Measurements from ENCODE around the gene RPL36AL.
"Not testable (repeated sequence)": the region's sequence is repeated elsewhere in the genome, so short reads cannot be mapped to it uniquely, and the experiment has no call there.

RPL36AL gene

DNA sequence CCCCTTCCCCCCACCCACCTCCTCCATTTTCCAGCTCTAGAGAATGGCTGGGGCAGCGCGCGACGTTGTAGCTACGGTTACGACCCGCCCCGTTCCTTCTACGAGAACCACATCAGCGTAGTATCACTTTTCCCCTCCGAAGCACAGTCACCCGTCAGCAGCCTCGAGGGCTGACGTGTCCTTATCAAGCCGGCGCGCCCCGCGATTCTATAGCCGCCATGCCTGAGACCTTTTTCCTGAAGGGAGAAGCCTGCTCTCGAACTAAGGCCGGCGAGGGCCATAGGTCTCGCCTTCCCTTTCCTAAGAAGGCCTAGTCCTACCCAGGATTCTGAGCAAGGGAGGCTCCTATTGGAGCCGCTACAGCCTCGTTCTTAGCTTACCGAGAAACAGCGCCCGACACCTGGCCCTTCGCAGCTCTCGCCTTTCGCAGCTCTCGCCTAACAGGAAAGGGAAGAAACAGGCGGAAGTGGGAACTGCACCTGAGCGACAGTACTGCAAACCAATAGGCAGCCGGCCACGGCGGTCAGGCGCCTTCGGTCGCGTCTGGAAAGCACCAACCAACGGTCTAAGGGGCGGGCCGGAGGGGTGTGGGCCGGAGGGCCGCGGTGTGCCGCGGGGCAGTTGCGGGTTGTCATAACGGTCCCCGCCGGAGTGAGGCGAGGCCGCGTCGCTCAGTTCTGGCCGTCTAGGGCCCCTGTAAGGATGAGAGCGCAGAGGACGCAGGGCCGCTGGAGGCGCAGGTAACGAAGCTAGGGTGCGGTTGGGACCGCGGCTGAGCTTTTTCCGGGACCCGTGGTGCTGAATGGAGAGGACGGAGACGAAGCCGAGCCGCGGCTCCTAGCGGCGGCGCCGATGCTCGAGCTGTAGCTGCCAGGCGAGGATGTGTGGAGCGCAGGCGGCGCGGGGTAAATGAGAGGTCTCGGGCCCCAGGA, at the start of gene RPL36AL, which contains the start of gene MGAT2:
Gene RPL36AL, minus strand, starts transcription at position 445 of the 932 bp plus-strand sequence. CDS start 1,522 bp downstream, outside the sequence.
Gene MGAT2, plus strand, starts transcription at position 618 of the 932 bp plus-strand sequence. CDS start 470 bp downstream, outside the sequence.
- DNase-seq (ENCODE audit: low read depth in 1 of 2, low spot score in 1 of 2) = peak; percentile 83 to 91

DNA sequence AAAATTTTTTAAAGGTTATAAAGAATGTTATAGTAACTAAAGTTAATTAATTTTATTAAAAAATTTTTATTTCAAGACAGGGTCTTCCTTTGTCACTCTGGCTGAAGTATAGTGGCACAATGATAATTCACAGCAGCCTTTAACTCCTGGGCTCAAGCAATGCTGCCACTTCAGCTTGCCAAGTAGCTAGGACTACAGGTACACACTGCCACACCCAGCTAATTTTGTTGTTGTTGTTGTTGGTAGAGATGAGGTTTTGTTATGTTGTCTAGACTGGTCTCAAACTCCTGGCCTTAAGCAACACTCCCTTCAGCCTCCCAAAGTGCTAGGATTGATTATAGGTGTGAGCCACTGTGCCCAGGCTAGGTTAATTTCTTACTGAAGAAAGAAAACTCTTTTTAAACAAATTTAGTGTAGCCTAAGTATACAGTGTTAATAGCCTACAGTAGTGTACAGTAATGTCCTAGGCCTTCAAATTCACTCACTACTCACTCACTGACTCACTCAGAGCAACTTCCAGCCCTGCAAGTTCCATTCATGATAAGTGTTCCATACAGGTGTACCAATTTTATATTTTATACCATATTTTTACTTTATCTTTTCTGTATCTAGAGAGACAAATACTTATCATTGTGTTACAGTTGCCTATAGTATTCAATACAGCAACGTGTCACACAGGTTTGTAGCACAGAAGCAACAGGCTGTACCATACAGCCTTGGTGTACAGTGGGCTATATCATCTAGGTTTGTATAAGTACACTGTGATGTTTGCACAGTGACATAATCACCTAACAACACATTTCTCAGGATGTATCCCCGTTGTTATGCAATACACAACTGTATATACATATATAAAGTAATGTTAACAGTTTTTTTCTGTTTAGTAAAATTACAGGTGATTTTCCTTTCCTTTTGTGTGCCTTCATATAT, 39.4 kb upstream of the RPL36AL start:
- DNase-seq (ENCODE audit: low read depth in 1 of 2, low spot score in 1 of 2) = no peak

DNA sequence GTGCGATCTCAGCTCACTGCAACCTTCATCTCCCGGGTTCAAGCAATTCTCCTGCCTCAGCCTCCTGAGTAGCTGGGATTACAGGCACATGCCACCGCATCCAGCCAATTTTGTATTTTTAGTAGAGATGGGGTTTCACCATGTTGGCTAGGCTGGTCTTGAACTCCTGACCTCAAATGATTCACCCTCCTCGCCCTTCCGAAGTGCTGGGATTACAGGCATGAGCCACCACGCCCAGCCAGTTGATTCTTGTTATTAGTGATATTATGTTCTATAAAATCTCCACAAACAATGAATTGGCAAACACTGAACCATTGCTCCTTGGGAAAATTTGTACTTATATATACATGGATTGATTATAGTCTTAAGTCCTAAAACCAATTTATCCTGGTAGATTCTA, 37.1 kb upstream of the RPL36AL start:
- not testable (repeated sequence) for DNase-seq (ENCODE audit: low read depth in 1 of 2, low spot score in 1 of 2)

DNA sequence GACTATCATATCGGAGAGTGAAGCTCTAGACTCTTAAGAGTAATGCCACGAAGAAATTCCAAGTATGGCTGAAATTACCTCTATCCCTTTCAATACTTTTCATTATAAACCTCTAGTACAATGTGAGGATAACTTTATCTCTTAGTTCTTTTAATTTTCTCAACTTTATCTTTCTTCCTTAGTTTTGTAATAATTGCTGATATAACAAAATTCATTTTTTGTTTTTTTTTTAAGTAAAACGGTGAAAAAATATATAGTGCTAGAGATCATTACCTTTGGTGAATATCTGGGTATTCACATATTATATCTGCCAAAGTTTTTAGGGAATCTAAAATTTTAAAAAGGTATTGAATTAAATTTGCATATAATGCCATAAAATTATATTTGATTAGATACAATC, 34.1 kb upstream of the RPL36AL start:
- no peak for DNase-seq (ENCODE audit: low read depth in 1 of 2, low spot score in 1 of 2)

DNA sequence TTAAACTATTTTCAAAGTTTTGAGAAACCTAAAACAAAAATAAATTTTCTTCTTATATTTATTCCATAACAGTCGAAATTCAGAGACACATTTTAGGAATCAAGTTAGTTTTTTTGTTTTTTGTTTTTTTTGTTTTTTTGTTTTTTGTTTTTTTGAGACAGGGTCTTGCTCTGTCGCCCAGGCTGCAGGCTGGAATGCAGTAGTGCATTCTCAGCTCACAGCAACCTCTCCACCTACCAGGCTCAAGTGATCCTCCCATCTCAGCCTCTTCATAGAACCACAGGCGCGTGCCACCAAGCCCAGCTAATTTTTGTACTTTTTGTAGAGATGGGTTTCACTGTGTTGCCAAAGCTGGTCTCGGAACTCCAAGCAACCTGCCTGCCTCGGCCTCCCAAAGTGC, 33.1 kb upstream of the RPL36AL start:
- DNase-seq (ENCODE audit: low read depth in 1 of 2, low spot score in 1 of 2) = no peak

DNA sequence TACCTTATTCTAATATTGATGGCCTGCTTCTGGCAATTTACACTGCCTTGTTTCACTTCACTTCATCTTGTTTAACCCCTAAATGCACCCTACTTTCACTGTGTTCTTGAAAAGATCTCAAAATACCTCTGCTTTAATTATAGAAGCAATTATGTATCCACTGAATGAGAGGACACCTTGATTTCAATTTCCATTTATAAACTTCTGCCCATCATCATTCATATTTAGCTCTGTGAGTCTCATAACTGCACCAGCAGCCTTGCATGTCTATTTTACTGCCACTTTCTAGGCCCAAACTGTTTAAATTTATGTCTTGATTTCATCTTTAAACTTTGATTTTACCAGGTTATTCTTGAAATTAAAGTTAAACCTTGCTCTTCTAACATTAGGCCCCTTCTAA, 21.7 kb upstream of the RPL36AL start:
- no peak for DNase-seq (ENCODE audit: low read depth in 1 of 2, low spot score in 1 of 2)

DNA sequence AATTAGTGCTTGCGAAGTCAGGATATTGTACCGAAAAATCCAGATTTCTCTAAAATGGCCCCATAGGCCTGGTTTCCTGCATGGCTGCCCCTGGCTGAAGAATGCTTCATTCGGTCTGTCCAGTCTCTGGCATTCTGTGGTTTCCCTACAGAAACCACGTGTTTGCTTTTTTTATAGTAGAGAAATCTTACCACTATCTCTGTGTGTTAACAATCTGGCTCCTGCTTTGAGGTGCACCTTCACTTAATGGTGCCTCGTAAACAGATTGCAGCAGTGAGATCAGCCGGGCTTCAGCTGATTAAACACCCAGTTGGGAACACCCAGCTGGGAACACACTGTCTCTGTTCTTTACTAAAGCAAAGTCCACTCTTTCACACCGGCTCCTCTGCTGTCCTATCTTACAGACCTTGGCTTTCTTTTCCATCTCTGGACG, 21.3 kb upstream of the RPL36AL start:
- no peak for DNase-seq (ENCODE audit: low read depth in 1 of 2, low spot score in 1 of 2)

DNA sequence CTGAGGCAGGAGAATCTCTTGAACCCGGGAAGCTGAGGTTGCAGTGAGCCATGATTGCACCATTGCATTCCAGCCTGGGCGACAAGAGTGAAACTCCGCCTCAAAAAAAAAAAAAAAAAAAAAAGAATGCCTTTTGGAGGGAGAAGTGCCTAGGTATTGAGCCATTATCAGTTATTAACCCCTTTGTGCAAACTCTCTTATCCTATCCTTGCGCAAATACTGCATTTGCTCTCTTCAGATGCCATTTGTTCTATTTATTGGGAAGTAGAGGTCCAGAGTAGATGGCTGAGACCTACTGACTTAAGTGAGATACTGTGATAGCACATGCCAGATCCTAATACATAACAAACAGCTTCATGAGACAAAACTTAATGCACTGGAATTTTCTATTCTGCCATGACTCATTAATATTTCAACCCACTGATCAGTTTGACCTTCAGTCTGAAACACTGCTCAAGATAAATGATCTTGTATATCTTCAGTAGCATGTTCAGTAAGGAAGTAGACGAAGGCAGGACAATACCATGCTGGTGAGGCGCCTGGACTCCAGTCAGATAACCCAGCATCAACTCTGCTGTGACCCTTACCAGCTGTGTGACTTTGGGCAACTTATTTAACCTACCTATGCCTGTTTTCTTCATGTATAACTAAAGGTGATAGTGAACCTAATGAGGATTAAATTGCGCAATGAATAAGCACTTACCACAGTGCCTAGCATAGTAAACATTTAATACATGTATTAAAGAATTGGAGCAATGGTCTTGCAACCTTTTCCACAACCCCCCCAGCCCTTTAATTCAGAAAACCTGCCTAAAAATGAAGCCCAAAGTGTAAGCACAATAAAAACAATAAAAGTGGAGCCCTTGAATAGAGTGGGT, 20.4 kb upstream of the RPL36AL start:
- no peak for DNase-seq (ENCODE audit: low read depth in 1 of 2, low spot score in 1 of 2)

DNA sequence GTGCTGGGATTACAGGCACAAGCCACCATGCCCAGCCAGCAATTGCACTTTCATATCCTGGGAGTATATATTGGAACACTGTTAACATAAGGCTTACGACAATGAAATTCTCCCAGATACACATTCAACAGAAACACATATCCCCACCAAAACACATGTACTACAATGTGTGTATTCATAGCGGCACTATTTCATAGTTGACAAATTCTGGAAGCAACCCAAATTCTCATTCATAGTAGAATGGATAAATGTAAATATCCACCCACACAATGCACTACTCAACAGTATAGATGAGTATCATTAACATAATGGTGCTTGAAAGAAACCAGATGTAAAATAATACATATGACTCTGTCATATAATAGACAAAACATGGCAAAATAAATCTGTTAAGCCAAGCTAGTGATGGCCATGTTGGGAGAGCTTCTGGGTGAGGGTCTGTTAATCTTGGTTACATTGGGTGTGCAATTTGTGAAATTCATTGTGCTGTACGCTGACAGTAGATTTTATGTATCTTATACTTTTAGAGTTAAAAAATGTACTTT, 17.2 kb upstream of the RPL36AL start:
- no peak for DNase-seq (ENCODE audit: low read depth in 1 of 2, low spot score in 1 of 2)

DNA sequence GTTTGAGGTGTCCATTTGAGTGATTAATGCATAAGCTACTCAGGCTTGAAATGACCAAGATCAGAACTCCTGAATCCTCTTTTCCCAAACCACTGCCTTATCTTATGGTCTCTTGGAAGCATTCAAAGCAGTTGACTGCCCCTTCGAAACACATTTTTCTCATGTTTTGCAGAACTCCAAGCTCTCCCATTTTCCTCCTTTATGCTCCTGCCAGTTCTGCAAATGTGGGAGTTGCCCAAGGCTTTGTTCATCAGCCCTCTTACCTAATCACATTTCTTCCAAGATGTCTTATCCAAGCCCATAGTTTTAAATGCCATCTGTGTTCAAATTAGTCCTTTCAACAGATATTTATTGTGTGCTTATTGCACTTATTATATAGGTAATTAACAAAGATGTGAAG, 16.4 kb upstream of the RPL36AL start:
- DNase-seq (ENCODE audit: low read depth in 1 of 2, low spot score in 1 of 2) = no peak

DNA sequence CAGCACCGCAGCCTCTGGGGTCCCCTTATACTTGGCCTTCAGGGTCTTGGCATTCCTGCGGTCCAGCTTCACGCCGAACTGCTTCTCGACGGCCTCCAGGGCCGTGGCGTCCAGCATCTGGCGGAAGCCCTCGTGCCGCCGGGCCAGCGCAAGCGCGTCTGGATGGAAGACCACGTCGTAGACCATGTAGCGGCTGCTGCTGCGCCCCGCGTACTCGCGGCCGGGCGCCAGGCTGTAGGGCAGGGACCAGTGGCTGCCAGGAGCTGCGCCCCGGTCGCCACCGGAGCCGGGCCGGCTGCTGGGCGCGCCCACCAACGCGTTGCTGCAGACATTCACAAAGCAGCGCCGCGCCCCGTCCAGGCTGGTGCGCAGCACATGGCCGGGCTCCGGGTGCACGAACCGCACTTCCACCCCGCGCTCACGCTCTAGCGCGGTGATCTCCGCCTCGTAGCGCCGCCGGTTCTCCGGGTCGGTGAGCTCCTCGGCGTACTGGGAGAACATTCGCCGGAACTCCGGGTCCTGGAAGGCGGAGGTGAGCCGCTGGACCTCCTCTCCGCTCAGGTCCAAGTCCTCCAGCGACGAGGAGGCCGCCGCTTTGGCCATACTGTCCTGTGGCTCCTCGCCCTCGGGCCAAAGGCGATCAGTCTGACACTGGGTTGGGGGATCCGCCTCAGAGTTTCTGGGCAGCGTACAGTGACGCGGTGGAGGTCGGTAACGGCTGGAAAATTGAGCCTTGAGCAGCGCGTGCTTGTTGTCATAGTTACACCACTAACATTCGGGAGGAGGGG, 14.3 kb upstream of the RPL36AL start, which contains the start of gene DNAAF2:
Gene DNAAF2, minus strand, starts transcription at position 698 of the 788 bp plus-strand sequence. Its CDS starts 95 bp downstream, at position 603.
- DNase-seq (ENCODE audit: low read depth in 1 of 2, low spot score in 1 of 2) = peak; percentile 41 to 52

DNA sequence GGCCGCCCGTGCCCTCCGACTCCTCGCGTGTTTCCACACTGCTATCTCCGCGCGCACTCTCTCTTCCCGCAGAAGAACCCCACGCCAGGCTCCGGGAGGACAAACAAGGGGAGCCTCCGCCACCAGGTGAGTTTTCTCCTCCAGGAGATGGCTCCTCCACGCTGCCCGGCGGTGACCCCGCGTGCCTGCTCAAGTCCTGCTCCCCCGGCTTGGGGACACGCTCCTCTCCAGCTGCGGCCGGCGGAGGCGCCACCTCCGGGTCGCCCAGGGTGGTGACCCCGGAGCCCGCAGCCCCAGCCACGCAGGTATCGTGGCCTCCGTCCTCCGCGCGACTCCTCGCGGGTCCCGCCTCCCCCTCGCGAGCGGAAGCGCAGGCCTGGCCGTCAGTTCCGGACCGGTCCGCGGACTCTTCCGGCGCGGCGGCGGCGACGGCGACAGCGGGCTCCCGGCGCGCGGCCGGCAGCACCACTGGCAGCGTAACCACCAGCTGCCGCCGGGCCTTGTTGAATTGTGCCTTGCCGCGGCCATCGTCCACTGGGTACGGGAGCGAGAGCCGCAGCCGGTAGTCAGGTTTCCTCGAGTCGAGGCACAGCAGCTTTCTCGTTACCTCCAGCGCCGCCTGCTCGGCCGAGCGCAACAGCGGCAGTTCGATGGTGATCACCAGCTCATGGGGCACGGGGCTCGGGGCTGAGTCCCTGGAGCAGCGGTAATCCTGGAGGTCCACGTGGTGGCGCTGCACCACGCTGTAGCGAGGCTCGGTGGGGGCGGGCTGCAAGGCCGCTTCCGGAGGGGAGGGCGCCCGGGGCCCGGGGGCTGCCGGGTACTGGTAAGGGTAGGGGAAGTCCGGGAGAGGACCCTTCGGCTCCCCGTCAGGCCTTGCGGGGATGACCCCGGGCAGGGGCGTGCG, 13.5 kb upstream of the RPL36AL start:
- DNase-seq (ENCODE audit: low read depth in 1 of 2, low spot score in 1 of 2) = peak; percentile 88 to 95

DNA sequence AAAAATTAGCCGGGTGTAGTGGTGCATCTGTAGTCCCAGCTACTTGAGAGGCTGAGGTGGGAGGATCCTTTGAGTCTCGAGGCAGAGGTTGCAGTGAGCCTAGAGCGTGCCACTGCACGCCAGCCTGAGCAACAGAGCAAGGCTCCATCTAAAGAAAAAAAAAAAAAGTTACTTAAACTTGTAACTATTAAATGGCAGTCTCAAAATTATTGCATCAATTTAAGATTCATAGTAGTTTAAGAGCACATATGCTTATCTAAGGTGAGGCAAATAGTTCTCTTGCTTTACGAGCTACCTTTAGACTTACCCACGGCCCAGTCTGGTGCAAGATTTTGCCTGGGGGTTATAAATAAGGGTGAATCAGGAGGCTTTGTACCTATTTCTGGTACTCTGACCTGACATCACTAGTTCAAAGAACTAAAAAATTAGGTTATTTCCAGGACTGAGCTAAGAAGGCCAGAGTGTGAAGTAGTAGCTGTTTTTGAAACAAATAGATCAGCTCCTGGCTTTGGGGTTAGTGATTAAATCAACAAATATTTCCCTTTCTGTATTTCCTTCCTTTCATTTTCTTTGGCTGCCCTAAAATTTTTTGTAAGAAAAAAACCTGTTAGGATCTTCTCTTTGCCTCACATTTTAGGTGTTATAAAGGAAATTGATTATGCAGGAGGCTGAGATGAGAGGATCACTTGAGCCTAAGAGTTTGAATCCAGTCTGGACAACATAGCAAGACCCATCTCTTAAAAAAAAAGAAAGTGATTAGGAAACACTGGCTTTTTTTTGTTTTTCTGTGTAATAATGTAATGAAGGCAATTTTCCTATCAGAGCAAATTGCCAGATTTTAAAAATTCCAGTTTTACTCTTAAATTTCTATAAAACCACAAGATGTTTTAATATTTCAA, 3.8 kb upstream of the RPL36AL start:
- no peak for DNase-seq (ENCODE audit: low read depth in 1 of 2, low spot score in 1 of 2)

DNA sequence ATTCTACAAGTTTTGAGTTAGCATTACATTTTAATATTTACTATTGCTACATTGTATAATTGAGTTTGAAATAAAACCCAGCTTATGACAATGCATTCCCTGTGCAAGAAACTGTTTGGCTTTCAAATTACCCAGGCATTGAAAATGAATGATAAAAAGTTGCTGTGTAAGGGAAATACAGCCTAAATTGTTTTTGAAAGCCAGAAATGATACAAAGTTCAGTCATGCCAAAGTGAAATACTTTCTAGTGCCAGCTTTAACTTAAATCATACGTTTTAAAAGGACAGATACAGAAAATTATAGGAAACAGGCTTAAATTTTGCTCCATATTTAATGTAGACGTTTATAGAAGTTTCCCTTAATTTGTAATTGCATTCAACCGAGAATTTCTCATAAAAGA, 3.0 kb upstream of the RPL36AL start:
- no peak for DNase-seq (ENCODE audit: low read depth in 1 of 2, low spot score in 1 of 2)

DNA sequence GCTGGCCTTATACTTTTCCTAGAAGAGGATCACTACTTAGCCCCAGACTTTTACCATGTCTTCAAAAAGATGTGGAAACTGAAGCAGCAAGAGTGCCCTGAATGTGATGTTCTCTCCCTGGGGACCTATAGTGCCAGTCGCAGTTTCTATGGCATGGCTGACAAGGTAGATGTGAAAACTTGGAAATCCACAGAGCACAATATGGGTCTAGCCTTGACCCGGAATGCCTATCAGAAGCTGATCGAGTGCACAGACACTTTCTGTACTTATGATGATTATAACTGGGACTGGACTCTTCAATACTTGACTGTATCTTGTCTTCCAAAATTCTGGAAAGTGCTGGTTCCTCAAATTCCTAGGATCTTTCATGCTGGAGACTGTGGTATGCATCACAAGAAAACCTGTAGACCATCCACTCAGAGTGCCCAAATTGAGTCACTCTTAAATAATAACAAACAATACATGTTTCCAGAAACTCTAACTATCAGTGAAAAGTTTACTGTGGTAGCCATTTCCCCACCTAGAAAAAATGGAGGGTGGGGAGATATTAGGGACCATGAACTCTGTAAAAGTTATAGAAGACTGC, 1.7 kb upstream of the RPL36AL start:
- no peak for DNase-seq (ENCODE audit: low read depth in 1 of 2, low spot score in 1 of 2)

DNA sequence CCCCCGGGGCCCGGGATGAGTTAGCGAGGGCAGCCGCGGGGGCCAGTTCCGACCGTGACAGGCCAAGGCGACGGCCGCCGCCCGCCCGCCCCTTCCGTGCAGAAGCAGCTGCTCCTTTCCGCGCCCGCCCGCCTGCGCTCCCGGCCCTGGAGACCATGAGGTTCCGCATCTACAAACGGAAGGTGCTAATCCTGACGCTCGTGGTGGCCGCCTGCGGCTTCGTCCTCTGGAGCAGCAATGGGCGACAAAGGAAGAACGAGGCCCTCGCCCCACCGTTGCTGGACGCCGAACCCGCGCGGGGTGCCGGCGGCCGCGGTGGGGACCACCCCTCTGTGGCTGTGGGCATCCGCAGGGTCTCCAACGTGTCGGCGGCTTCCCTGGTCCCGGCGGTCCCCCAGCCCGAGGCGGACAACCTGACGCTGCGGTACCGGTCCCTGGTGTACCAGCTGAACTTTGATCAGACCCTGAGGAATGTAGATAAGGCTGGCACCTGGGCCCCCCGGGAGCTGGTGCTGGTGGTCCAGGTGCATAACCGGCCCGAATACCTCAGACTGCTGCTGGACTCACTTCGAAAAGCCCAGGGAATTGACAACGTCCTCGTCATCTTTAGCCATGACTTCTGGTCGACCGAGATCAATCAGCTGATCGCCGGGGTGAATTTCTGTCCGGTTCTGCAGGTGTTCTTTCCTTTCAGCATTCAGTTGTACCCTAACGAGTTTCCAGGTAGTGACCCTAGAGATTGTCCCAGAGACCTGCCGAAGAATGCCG, 872 bp upstream of the RPL36AL start:
- peak in 1 of 2 donors; percentile 17 for DNase-seq (ENCODE audit: low read depth in 1 of 2, low spot score in 1 of 2)
